NCI-H2171 (cell line): Measurements from ENCODE around the gene GALR3.

ENCODE experiments used
- DNase-seq: peaks from one replicate; lab custom pipeline; 2025; lab: John Stamatoyannopoulos, UW

GALR3 gene

GRCh38 chr22:37870273-37870672 is 47.1 kb downstream of the GALR3 start:
- peak; percentile 64 for DNase-seq
